Retinal pigment epithelial cell (primary cell): ENCODE measurements around the gene ABHD16B.

Source experiments
- DNase-seq: peaks from one replicate; pipeline ENCODE4 v3.0.0-alpha.2; 2010; ENCODE audit warnings: low read depth
- H3K4me3 ChIP-seq: 2 replicates; pipeline ENCODE4 v1.5.1; 2011; ENCODE audit warnings: mild to moderate bottlenecking, low read length, control low read depth, moderate library complexity
- TF ChIP-seq, protein P1 (sequence below): conservative IDR thresholded peaks from 2 replicates; pipeline ENCODE4 v1.5.1; 2011; ENCODE audit warnings: low read depth, low read length, control low read depth, inconsistent platforms

ABHD16B gene

GRCh38 chr20:63903796-63904561 lies 42.7 kb downstream of the ABHD16B start:
- no peak for DNase-seq
- TF ChIP-seq, protein P1, sequence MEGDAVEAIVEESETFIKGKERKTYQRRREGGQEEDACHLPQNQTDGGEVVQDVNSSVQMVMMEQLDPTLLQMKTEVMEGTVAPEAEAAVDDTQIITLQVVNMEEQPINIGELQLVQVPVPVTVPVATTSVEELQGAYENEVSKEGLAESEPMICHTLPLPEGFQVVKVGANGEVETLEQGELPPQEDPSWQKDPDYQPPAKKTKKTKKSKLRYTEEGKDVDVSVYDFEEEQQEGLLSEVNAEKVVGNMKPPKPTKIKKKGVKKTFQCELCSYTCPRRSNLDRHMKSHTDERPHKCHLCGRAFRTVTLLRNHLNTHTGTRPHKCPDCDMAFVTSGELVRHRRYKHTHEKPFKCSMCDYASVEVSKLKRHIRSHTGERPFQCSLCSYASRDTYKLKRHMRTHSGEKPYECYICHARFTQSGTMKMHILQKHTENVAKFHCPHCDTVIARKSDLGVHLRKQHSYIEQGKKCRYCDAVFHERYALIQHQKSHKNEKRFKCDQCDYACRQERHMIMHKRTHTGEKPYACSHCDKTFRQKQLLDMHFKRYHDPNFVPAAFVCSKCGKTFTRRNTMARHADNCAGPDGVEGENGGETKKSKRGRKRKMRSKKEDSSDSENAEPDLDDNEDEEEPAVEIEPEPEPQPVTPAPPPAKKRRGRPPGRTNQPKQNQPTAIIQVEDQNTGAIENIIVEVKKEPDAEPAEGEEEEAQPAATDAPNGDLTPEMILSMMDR, result no peak
- no peak overlapping the region for H3K4me3 ChIP-seq

- TF ChIP-seq, protein P1, result no peak
- DNase-seq, result no peak
Measured at GRCh38 chr20:63908008-63908682, 46.8 kb downstream of the ABHD16B start.

GRCh38 chr20:63911176-63911575 lies 49.9 kb downstream of the ABHD16B start:
- TF ChIP-seq, protein P1, result no peak
- H3K4me3 ChIP-seq, result no peak overlapping the region
- no peak for DNase-seq

More at GRCh38 chr20:63908008-63908682, 46.8 kb downstream of the ABHD16B start:
- H3K4me3 ChIP-seq, result no peak overlapping the region
